ENCODE data around the gene OR52H1.

The OR52H1 gene

GRCh38 chr11:5531053-5531831 lies 17.1 kb downstream of the OR52H1 start:
- no peak for DNase-seq (ENCODE audit: low read depth)

DNA sequence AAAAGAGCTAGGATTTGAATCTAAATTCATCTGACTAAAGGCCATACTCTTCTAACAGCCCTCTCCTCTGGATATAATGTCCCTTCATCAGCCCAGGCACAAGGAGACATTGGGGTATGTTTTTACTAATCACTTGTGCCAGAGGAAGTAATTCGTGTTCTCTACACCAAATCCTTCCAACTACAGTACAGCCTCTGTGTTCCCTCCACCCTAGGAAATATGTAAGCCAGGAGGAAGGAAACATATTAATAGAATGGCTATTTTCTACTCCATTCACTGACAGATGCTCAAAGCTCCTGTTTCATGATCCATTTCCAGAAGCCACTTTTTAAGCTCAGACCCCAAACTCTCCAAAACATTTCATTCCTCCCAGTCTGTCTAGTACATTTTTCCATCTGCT lies 19.8 kb downstream of the OR52H1 start:
- DNase-seq (ENCODE audit: low read depth) = no peak

- DNase-seq (ENCODE audit: low read depth) = no peak
Observed at GRCh38 chr11:5527716-5528115, 20.6 kb downstream of the OR52H1 start.

DNA sequence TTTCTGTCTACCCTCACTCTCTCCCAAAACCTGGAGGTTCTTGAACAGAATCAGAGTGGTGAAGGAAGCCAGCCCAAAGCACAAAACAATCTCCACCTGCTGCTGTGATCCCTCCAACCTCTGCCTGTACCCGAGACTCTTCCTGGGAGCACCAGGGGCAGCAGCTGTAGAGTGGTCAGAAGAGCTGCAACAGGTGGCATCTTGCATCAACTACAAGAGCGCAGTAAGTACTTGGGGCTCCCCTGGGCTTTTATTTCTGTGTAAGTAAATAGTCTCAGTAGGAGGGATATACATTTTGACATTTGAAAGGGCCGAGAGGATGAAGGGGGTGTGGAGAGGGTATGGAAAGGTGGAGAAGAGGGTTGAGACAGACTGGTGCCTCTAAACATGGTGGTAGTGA lies 23.6 kb downstream of the OR52H1 start:
- no peak for DNase-seq (ENCODE audit: low read depth)

GRCh38 chr11:5522308-5522707 lies 26.0 kb downstream of the OR52H1 start:
- no peak for DNase-seq (ENCODE audit: low read depth)

DNA sequence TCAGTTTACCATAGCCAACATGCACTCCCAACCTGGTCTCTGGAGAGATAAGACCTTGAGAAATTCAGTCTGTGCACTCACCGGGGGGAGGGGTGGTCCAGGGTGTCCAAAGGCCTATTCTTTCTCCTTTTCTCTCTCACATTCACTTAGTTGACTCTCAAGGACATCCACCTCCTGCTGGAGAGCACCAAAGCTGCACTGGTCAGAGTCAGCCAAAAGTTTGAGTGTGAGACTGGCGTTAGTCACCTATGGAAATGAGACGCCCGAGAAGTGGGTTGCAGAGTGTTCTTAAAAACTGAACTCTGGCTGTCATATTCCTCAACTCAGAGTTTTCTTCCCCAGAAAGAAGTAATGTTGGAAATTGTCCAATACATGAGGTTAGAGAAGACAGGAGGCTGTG lies 26.8 kb downstream of the OR52H1 start:
- no peak for DNase-seq (ENCODE audit: low read depth)

DNA sequence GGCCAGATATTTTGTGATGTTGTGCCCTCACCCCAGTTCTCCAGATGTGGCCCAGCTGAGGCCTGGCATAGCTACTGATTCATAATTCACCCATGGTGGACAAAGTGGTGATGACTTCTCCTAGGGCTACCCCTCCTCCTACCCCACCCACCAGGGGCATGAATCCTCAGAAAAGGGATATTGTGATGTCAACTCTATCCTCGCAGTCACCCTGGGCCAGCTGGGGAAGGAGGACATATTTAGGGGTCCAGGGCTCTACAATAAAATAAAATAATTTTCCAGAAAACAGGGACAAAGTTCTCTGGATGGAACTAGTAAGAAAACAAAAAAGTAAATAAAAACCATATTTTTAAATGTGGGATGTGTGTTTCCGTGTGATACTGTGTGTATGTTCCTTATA lies 31.7 kb downstream of the OR52H1 start, which contains the start of gene UBQLNL:
Gene UBQLNL (minus strand): TSS at position 101 of the 400 bp plus-strand sequence. CDS start 258 bp downstream, outside the sequence.
- no peak for DNase-seq (ENCODE audit: low read depth)

DNA sequence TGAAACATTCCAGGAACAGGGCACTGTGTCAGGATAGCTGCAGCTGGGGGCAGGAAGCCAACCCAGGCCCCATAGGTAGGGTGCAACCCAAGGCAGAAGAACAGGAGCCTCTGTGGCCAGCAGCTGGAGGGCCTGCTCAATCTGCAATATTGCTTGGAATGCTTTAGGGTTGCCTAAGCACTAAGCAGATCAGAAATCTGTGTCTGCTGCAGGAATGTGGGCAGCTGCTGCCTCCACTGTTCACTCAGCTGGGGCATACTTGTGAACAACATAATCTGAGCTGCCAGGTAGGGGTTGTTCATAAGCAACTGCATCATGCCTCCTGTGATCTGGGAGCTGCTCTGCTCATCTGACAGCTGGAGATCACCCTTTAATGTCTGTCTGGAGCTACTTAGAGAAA lies 33.5 kb downstream of the OR52H1 start:
- no peak for DNase-seq (ENCODE audit: low read depth)

- DNase-seq (ENCODE audit: low read depth) = no peak
Observed at GRCh38 chr11:5509803-5510202, 38.5 kb downstream of the OR52H1 start, which contains the start of gene UBQLN3. TSS of gene UBQLN3 (minus strand) at chr11:5509957. CDS start at chr11:5509558, 399 bp downstream.

- DNase-seq (ENCODE audit: low read depth) = no peak
Observed at GRCh38 chr11:5508605-5509004, 39.7 kb downstream of the OR52H1 start.

GRCh38 chr11:5507933-5508305 lies 40.4 kb downstream of the OR52H1 start:
- no peak for DNase-seq (ENCODE audit: low read depth)

GRCh38 chr11:5507177-5507932 lies 41.0 kb downstream of the OR52H1 start:
- DNase-seq (ENCODE audit: low read depth) = no peak

- no peak for DNase-seq (ENCODE audit: low read depth)
Observed at GRCh38 chr11:5505363-5506048, 42.8 kb downstream of the OR52H1 start.

GRCh38 chr11:5504403-5504921 lies 43.9 kb downstream of the OR52H1 start:
- DNase-seq (ENCODE audit: low read depth) = no peak

DNA sequence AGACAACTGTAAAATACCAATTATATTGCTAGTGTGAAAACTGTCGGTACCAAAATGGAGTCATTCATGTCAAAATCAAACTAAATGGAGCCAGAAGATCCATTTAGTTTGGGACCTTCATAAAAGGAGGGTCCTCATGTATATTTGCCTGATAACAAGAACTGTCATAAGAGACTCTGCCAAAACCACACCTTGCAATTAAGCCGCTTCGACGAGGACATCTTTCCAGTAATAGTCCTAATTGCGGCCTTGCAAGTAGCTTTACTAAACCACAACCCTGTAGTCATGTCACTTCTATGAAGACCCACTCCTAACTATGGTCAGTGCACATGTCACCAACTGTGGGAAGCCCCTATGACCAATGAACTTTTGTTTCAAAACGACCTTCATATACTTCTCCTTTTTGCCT lies 47.9 kb downstream of the OR52H1 start:
- no peak for DNase-seq (ENCODE audit: low read depth)

DNA sequence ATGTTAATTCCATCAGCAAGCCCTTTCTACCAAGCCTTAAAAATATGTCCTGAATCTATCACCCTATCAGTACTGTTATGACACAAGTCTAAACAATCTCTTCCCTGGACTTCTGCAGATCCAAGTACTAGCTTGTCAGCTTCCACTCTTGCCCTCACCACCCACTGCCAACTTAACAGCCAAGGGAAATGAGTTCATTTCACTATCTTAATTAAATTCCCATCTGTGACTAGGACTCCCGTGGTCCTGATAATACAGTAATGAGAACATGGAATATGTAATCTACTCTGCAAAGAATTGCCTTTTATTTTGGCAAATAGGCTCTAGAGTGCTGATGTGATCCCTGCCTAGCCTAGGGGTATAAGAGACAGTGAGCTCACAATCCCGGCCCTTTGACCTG lies 48.7 kb downstream of the OR52H1 start:
- DNase-seq (ENCODE audit: low read depth) = no peak

Data from T follicular helper cell (primary cell).